Measurements from ENCODE around the gene DDX1. TPM values are rescaled to one million over a fixed set of nuclear protein-coding genes. Genes with fewer than 3 reads are reported as not detected.

The DDX1 gene
- total and polyA plus RNA-seq, 10 of the 15 experiments (the other 5 are each of a cell fraction or from before 2014, with no cell fraction given) = 53.2 to 134 (median 85.6) TPM

DNA sequence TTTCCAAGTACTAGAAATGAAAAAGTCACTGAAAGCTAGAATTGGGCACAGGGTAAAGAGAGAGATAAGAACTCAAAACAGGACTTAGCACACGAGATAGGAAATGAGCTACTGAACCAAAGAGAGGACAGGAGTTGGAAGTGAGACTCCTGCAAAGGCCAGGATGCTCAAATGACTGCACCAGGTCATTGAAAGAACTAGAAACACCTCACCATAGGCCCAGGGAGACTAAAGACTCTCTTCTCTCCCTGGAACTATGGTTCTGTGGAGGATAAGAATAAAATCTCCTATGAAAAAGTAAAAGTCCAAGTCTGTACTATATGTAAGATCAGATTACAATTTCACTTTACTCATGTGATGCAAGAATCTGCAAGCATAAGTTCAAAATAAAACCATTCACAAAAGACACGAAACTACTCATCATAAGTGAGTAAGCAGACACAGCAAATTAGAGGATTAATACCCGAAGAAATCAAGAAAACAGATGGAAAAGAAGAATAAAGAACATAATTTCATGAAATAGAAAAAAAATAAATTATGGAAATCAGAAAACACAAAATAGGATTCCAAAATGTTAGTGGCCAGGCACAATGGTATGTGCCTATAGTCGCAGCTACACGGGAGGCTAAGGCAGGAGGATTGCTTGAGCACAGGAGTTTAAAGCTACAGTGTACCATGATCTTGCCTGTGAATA, 37.0 kb upstream of the DDX1 start:
- CTCF ChIA-PET = no interaction called here

More for the DNA sequence above, 37.0 kb upstream of the DDX1 start:
- TF ChIP-seq, protein P1, sequence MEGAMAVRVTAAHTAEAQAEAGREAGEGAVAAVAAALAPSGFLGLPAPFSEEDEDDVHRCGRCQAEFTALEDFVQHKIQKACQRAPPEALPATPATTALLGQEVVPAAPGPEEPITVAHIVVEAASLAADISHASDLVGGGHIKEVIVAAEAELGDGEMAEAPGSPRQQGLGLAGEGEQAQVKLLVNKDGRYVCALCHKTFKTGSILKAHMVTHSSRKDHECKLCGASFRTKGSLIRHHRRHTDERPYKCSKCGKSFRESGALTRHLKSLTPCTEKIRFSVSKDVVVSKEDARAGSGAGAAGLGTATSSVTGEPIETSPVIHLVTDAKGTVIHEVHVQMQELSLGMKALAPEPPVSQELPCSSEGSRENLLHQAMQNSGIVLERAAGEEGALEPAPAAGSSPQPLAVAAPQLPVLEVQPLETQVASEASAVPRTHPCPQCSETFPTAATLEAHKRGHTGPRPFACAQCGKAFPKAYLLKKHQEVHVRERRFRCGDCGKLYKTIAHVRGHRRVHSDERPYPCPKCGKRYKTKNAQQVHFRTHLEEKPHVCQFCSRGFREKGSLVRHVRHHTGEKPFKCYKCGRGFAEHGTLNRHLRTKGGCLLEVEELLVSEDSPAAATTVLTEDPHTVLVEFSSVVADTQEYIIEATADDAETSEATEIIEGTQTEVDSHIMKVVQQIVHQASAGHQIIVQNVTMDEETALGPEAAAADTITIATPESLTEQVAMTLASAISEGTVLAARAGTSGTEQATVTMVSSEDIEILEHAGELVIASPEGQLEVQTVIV (IDR thresholded peaks at IDR 0.05; ENCODE audit: borderline replicate concordance, partially characterized antibody) = no peak
- TF ChIP-seq CREB1 (IDR thresholded peaks at IDR 0.05; ENCODE audit: low read depth) (no peak), ZSCAN29 (IDR thresholded peaks at IDR 0.05) (no peak), BACH1 (IDR thresholded peaks at IDR 0.05; ENCODE audit: borderline replicate concordance) (no peak), NR2F1 (conservative IDR thresholded peaks at IDR 0.05) (no peak)
- H3K4me1 ChIP-seq (ENCODE audit: control insufficient read depth, insufficient read depth, low read length) = 0 out of 2 replicates have a peak, but pooled peaks cover 3% of the 10 kb centered on the region
- RAD21 ChIA-PET (ENCODE audit: unreplicated experiment) = no interaction called here
- H3K9me3 ChIP-seq (replicated peaks; ENCODE audit: control insufficient read depth, insufficient read depth, low read length) = no peaks in the 10 kb centered on the region
- peaks cover 10% of the 10 kb centered on the region for H3K79me2 ChIP-seq (ENCODE audit: control insufficient read depth, insufficient read depth, low read length)
- H3K36me3 ChIP-seq (ENCODE audit: control insufficient read depth in 2 of 2, insufficient read depth in 2 of 2, low read length in 1 of 2) = no peaks in the 10 kb centered on the region; a peak in 1 of 4 replicates
- BruUV-seq (replicated peaks) = no TSS peak
- FAIRE-seq = no peak
- no peaks in the 10 kb centered on the region for H4K20me1 ChIP-seq (ENCODE audit: control insufficient read depth, insufficient read depth)
- no peaks in the 10 kb centered on the region for H3K27me3 ChIP-seq (replicated peaks in 1 of 2; ENCODE audit: control insufficient read depth in 2 of 2, insufficient read depth in 2 of 2, low read length in 1 of 2)
- 79% methylated on average over 5 of the region's 5 CpGs for WGBS (ENCODE audit: insufficient coverage, insufficient replicate concordance, low lambda C conversion rate, missing lambda C conversion rate)
- intact Hi-C loops (cut with micrococcal nuclease; ENCODE audit: unreplicated experiment) (no loop called here), in situ Hi-C loops (cut with MboI) (no loop called here)
- no peak overlapping the region for H3K27ac ChIP-seq (ENCODE audit: control insufficient read depth, insufficient read depth)
- POLR2A ChIA-PET = no interaction called here
- no peak overlapping the region for H3K4me2 ChIP-seq (ENCODE audit: control insufficient read depth, insufficient read depth)
- no peak for DNase-seq (ENCODE audit: low read depth, low spot score)
- SMC1A ChIA-PET (ENCODE audit: uncharacterized antibody, unreplicated experiment) = interaction anchor here (1.0 kb wide), 1 partner anchor 23 kb away, joined by 4 read pairs; no protein-coding TSS in a partner anchor
- H2AFZ ChIP-seq (ENCODE audit: control insufficient read depth, low read depth, low read length) = no peak overlapping the region
- no peak overlapping the region for H3K9ac ChIP-seq (ENCODE audit: control insufficient read depth, insufficient read depth, low read length)
- H3K4me3 ChIP-seq = no peak overlapping the region
- ATAC-seq = no peak
